HepG2 (cell line): ENCODE results near the gene SLC35F4. TPM values are rescaled to one million over a fixed set of nuclear protein-coding genes. Genes with fewer than 3 reads are reported as not detected.

Experiments
- ATAC-seq: fragments of 200-7000 bp; cut with Tn5 transposase; 3 replicates; pipeline ENCODE4 v1.9.1; 2020; ENCODE audit warnings: mild to moderate bottlenecking, moderate library complexity
- BruUV-seq: library from RNA; stranded (reverse); fragments of 400-500 nt; replicated peaks from 2 replicates; lab custom pipeline; 2021; lab: Mats Ljungman, UMichigan
- CTCF ChIA-PET: fragments of 300-600 bp; formaldehyde crosslinking; extraction: SDS; loops from one replicate; lab custom pipeline; 2021; ENCODE audit warnings: low total read pairs, inconsistent platforms, low intra/inter-chr PET ratio; lab: Yijun Ruan, JAX
- POLR2A ChIA-PET: fragments of 350-600 bp; sonication (Branson Sonifier 250); formaldehyde crosslinking; loops from one replicate; lab custom pipeline; 2020; ENCODE audit warnings: antibody characterized with exemption, inconsistent platforms; lab: Yijun Ruan, JAX
- DNase-seq: peaks from one replicate; pipeline ENCODE4 v3.0.0-alpha.2; 2015; ENCODE audit warnings: low spot score
- FAIRE-seq: peaks from 3 replicates; lab custom pipeline; 2011; peaks lifted over from hg19 to GRCh38; lab: Jason Lieb, UNC
- H2AFZ ChIP-seq: one replicate; pipeline ENCODE4 v1.6.1; 2011; ENCODE audit warnings: low read length, inconsistent platforms
- H3K27ac ChIP-seq: fragments of 300-600 bp; 3 replicates; pipeline ENCODE4 v1.8.0; 2011; ENCODE audit warnings: mixed run types, mild to moderate bottlenecking, mixed read lengths, low read length, inconsistent platforms; ENCODE audit not compliant: insufficient read depth; ENCODE audit errors: extremely low read length
- H3K27me3 ChIP-seq, 2 experiments: fragments of 200-600 bp in 1 of 2; 2 replicates in 1 of 2; 3 replicates in 1 of 2; pipeline versions ENCODE4 v1.6.0 to v1.8.0; 2011; ENCODE audit warnings: low read length in 2 of 2, mild to moderate bottlenecking in 2 of 2, moderate library complexity in 2 of 2, inconsistent platforms in 1 of 2; ENCODE audit not compliant: insufficient read depth in 2 of 2, control insufficient read depth in 1 of 2
- H3K36me3 ChIP-seq, 2 experiments: fragments of 200-600 bp in 1 of 2; replicated peaks in 1 of 2; 2 replicates in 1 of 2; 3 replicates in 1 of 2; pipeline versions ENCODE4 v1.5.1 to v1.8.0; 2011; ENCODE audit warnings: low read length in 2 of 2, inconsistent platforms in 1 of 2; ENCODE audit not compliant: insufficient read depth in 2 of 2, control insufficient read depth in 1 of 2
- H3K4me1 ChIP-seq: 2 replicates; pipeline ENCODE4 v1.5.1; 2012; ENCODE audit warnings: low read length, inconsistent platforms; ENCODE audit not compliant: insufficient read depth
- H3K4me2 ChIP-seq: 2 replicates; pipeline ENCODE4 v1.6.0; 2011; ENCODE audit warnings: low read depth, low read length, inconsistent platforms
- H3K4me3 ChIP-seq, 3 experiments: fragments of 200-600 bp in 1 of 3; sonication (generic), shearing (Covaris generic) in 1 of 3; replicated peaks in 1 of 3; 2 replicates each; pipeline ENCODE4 v1.5.1; 2011 to 2016; ENCODE audit warnings: low read length in 3 of 3, inconsistent platforms in 2 of 3, low read depth in 2 of 3, mild to moderate bottlenecking in 2 of 3, control low read depth in 1 of 3, mixed read lengths in 1 of 3; ENCODE audit not compliant: insufficient read depth in 1 of 3
- H3K79me2 ChIP-seq: one replicate; pipeline ENCODE4 v1.6.1; 2011; ENCODE audit warnings: low read length, inconsistent platforms; ENCODE audit not compliant: insufficient read depth
- H3K9ac ChIP-seq: 2 replicates; pipeline ENCODE4 v1.6.0; 2011; ENCODE audit warnings: mild to moderate bottlenecking, low read depth, low read length, inconsistent platforms; ENCODE audit not compliant: insufficient read depth
- H3K9me3 ChIP-seq: 2 replicates; pipeline ENCODE4 v1.5.1; 2012; ENCODE audit warnings: mild to moderate bottlenecking, low read length
- H4K20me1 ChIP-seq: 2 replicates; pipeline ENCODE4 v1.6.0; 2011; ENCODE audit warnings: inconsistent platforms, mild to moderate bottlenecking, low read length, moderate library complexity; ENCODE audit not compliant: insufficient read depth
- ARHGAP35 ChIP-seq: sonication (generic); formaldehyde crosslinking; IDR thresholded peaks from 2 replicates; pipeline ENCODE4 v1.9.0; 2022; ENCODE audit warnings: mild to moderate bottlenecking, inconsistent platforms, moderate library complexity, missing genetic modification reagents, borderline replicate concordance
- ARNT2 ChIP-seq: sonication (generic); formaldehyde crosslinking; IDR thresholded peaks from 2 replicates; pipeline ENCODE4 v1.8.0; 2022; ENCODE audit warnings: mild to moderate bottlenecking, low read depth, missing genetic modification reagents, moderate library complexity
- ATF7-NPFF ChIP-seq: sonication (generic); formaldehyde crosslinking; IDR thresholded peaks from 2 replicates; pipeline ENCODE4 v1.8.1; 2023; ENCODE audit warnings: mild to moderate bottlenecking, low read depth, missing genetic modification reagents, moderate library complexity
- CCDC6 ChIP-seq: sonication (generic); formaldehyde crosslinking; IDR thresholded peaks from 2 replicates; pipeline ENCODE4 v1.8.1; 2022; ENCODE audit warnings: mild to moderate bottlenecking, missing genetic modification reagents, moderate library complexity
- GATAD2A ChIP-seq: IDR thresholded peaks from 2 replicates; pipeline ENCODE4 v1.6.1; 2016
- JUND ChIP-seq: sonication (generic); formaldehyde crosslinking; IDR thresholded peaks from 2 replicates; pipeline ENCODE4 v1.8.0; 2022; ENCODE audit warnings: mild to moderate bottlenecking, missing genetic modification reagents
- MEIS2 ChIP-seq: sonication (generic); formaldehyde crosslinking; IDR thresholded peaks from 2 replicates; pipeline ENCODE4 v1.9.0; 2021; ENCODE audit warnings: mild to moderate bottlenecking, missing genetic modification reagents
- NFYC ChIP-seq: IDR thresholded peaks from 2 replicates; pipeline ENCODE4 v1.6.1; 2016; ENCODE audit warnings: missing genetic modification reagents, missing compliant biosample characterization
- NONO ChIP-seq, 2 experiments: fragments of 450-650 bp in 1 of 2; sonication (generic) in 1 of 2; formaldehyde crosslinking in 1 of 2; IDR thresholded peaks in 1 of 2; conservative IDR thresholded peaks in 1 of 2; 2 replicates each; pipeline versions ENCODE4 v1.6.1 to v1.8.0; 2017 to 2022; ENCODE audit warnings: mild to moderate bottlenecking in 1 of 2, missing genetic modification reagents in 1 of 2, moderate library complexity in 1 of 2
- STAG1 ChIP-seq: sonication (generic); formaldehyde crosslinking; IDR thresholded peaks from 2 replicates; pipeline ENCODE4 v1.4.0; 2020; ENCODE audit warnings: missing genetic modification reagents
- ZBTB7A ChIP-seq: sonication (generic); formaldehyde crosslinking; IDR thresholded peaks from 2 replicates; pipeline ENCODE4 v1.8.0; 2022; ENCODE audit warnings: mild to moderate bottlenecking, missing genetic modification reagents
- ZNF253 ChIP-seq: sonication (generic); formaldehyde crosslinking; IDR thresholded peaks from 2 replicates; pipeline ENCODE4 v1.8.0; 2022; ENCODE audit warnings: mild to moderate bottlenecking, missing genetic modification reagents, borderline replicate concordance
- ZNF331 ChIP-seq: sonication (generic); formaldehyde crosslinking; IDR thresholded peaks from 2 replicates; pipeline ENCODE4 v1.4.0; 2020; ENCODE audit warnings: missing genetic modification reagents
- in situ Hi-C: cut with HindIII; loops from 2 replicates; pipeline ENCODE4 v1.10.0; 2017; ENCODE audit warnings: low pct_unique_long_range_greater_than_20kb; ENCODE audit not compliant: extremely low pct_ligation_motif_present
- intact Hi-C: fragments of 100-400 bp; cut with micrococcal nuclease; formaldehyde crosslinking; loops from one replicate; pipeline ENCODE4 v1.10.0; 2022; ENCODE audit not compliant: unreplicated experiment
- polyA plus RNA-seq, 8 experiments: library from polyadenylated mRNA; depleted of rRNA in 3 of 8; stranded (reverse) in 7 of 8; unstranded in 1 of 8; fragments of >200 nt; fragmentation: Illumina TruSeq in 4 of 8; extraction: Trizol in 4 of 8; gene quantifications; 2 replicates each; pipeline versions ENCODE4 v1.2.1 to v1.2.3, GENCODE V29; 2011 to 2016; ENCODE audit warnings: low read depth in 4 of 8, missing spikeins in 1 of 8, mixed read lengths in 1 of 8; ENCODE audit not compliant: insufficient read depth in 1 of 8
- total RNA-seq, 5 experiments: library from RNA; depleted of rRNA; stranded (reverse); fragments of >200 nt; fragmentation: Illumina TruSeq; extraction: Trizol; gene quantifications; 2 replicates each; pipeline ENCODE4 v1.2.3, GENCODE V29; 2016; ENCODE audit warnings: low read depth in 1 of 5
- TF ChIP-seq, protein P1 (sequence below): sonication (generic); formaldehyde crosslinking; IDR thresholded peaks from 2 replicates; pipeline ENCODE4 v1.5.1; 2020; ENCODE audit warnings: missing genetic modification reagents, mild to moderate bottlenecking, borderline replicate concordance

Gene SLC35F4
- total and polyA plus RNA-seq, 2 of the 13 experiments (the other 11 are each of a cell fraction or from before 2014, with no cell fraction given) = not detected

DNA sequence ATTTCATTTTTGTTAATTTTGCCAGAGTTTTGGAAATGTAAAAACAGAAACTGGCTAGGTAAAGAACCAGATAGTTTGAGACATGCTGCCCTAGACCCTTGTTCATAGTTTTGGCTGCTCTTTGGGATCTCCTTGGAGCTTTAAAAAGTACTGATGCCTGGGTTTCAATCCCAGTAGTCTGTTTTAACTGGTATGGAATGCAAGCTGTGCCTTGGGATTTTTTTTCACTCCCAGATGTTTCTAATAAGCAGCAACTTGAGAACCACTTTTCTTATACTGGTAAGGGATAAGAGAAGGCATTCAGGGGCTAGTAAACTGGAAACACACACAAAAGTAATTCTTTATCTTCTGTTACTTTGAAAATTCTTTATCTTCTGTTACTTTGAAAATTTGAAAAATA is 18.8 kb downstream of the SLC35F4 start:
- no peak overlapping the region for H2AFZ ChIP-seq
- H3K4me3 ChIP-seq = no peak overlapping the region
- no peak overlapping the region for H3K4me2 ChIP-seq
- ChIA-PET POLR2A (no interaction called here), CTCF (no interaction called here)
- no peak overlapping the region for H3K27ac ChIP-seq
- no peaks in the 10 kb centered on the region for H3K9me3 ChIP-seq
- H3K27me3 ChIP-seq = no peaks in the 10 kb centered on the region
- ATAC-seq (no peak), FAIRE-seq (no peak), DNase-seq (no peak)
- H3K36me3 ChIP-seq = no peaks in the 10 kb centered on the region
- intact Hi-C loops (no loop called here), in situ Hi-C loops (no loop called here)
- H4K20me1 ChIP-seq = no peaks in the 10 kb centered on the region
- no TSS peak for BruUV-seq
- H3K79me2 ChIP-seq = no peaks in the 10 kb centered on the region
- TF ChIP-seq ZBTB7A (CRISPR knock-in tag) (no peak), ARNT2 (no peak), NONO (IDR thresholded peaks at IDR 0.05) (no peak), NONO (CRISPR knock-in tag; conservative IDR thresholded peaks at IDR 0.05) (no peak), STAG1 (CRISPR knock-in tag) (no peak), ZNF253 (CRISPR knock-in tag) (no peak), JUND (CRISPR knock-in tag) (no peak), MEIS2 (no peak), CCDC6 (CRISPR knock-in tag) (no peak), GATAD2A (CRISPR knock-in tag) (no peak), ARHGAP35 (CRISPR knock-in tag) (no peak), NFYC (CRISPR knock-in tag) (no peak), ATF7-NPFF (no peak), ZNF331 (CRISPR knock-in tag) (no peak)
- TF ChIP-seq, protein P1, sequence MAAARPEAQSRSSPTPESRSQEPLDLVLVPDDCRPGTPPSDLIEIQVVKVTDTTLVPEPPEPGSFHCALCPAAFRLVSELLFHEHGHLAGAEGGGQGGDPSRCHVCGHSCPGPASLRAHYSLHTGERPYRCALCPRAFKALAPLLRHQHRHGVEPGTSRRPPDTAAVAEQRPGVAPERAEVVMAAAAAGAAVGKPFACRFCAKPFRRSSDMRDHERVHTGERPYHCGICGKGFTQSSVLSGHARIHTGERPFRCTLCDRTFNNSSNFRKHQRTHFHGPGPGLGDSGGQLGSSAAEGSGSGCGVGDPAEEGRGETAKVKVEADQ = no peak
- H3K4me1 ChIP-seq = no peaks in the 10 kb centered on the region
- H3K9ac ChIP-seq = no peak overlapping the region
